M059J (cell line): ENCODE data around the gene BRSK2. TPM values are rescaled to one million over a fixed set of nuclear protein-coding genes. Genes with fewer than 3 reads are reported as not detected.
"Not testable (repeated sequence)": the region's sequence is repeated elsewhere in the genome, so short reads cannot be mapped to it uniquely, and the experiment has no call there.

Source experiments
- DNase-seq: peaks from one replicate; pipeline ENCODE4 v3.0.0-alpha.2; 2012; ENCODE audit warnings: low read depth
- total RNA-seq: library from RNA; depleted of rRNA; stranded (reverse); fragments of >200 nt; shearing (Covaris generic); gene quantifications from 2 replicates; pipeline ENCODE4 v1.2.3, GENCODE V29; 2014; rRNA removed

BRSK2 gene
- total RNA-seq: 0.44 TPM in 1 of 2 replicates, not detected in the other

GRCh38 chr11:1389932-1390568, at the start of gene BRSK2:
BRSK2 (plus strand) TSS chr11:1389934; CDS start chr11:1390285, 351 bp downstream.
- no peak for DNase-seq

- DNase-seq: no peak
Observed at GRCh38 chr11:1340111-1340510, 49.6 kb upstream of the BRSK2 start.

GRCh38 chr11:1341226-1341625, 48.5 kb upstream of the BRSK2 start:
- DNase-seq: not testable (repeated sequence)

- peak; percentile 21 for DNase-seq
Observed at GRCh38 chr11:1341928-1342524, 47.7 kb upstream of the BRSK2 start.

- no peak for DNase-seq
Observed at GRCh38 chr11:1342946-1343345, 46.8 kb upstream of the BRSK2 start.

- DNase-seq: no peak
Observed at GRCh38 chr11:1343391-1344055, 46.2 kb upstream of the BRSK2 start.

GRCh38 chr11:1344056-1344635, 45.6 kb upstream of the BRSK2 start:
- no peak for DNase-seq

- no peak for DNase-seq
Observed at GRCh38 chr11:1345737-1346513, 43.8 kb upstream of the BRSK2 start.

- DNase-seq: no peak
Observed at GRCh38 chr11:1346669-1347390, 42.9 kb upstream of the BRSK2 start.

GRCh38 chr11:1347411-1347999, 42.2 kb upstream of the BRSK2 start:
- not testable (repeated sequence) for DNase-seq

GRCh38 chr11:1348146-1348795, 41.5 kb upstream of the BRSK2 start:
- no peak for DNase-seq

GRCh38 chr11:1348796-1349326, 40.9 kb upstream of the BRSK2 start:
- DNase-seq: no peak

- no peak for DNase-seq
Observed at GRCh38 chr11:1349327-1350041, 40.2 kb upstream of the BRSK2 start.

- no peak for DNase-seq
Observed at GRCh38 chr11:1350086-1350725, 39.5 kb upstream of the BRSK2 start.

- DNase-seq: no peak
Observed at GRCh38 chr11:1351278-1351937, 38.3 kb upstream of the BRSK2 start.

GRCh38 chr11:1352696-1353382, 36.9 kb upstream of the BRSK2 start:
- DNase-seq: no peak

GRCh38 chr11:1353383-1354124, 36.2 kb upstream of the BRSK2 start:
- no peak for DNase-seq
